Measurements from ENCODE around the gene VPS9D1.

The VPS9D1 gene

GRCh38 chr16:89720813-89721545, at the start of gene VPS9D1, which contains the start of gene ZNF276:
TSS of gene VPS9D1 (minus strand) at chr16:89720898. CDS start at chr16:89720861, 37 bp downstream.
TSS of gene ZNF276 (plus strand) at chr16:89721537. CDS start at chr16:89721641, 104 bp downstream.
- in situ Hi-C loops (cut with MboI; ENCODE audit: low sequenced_read_pairs), result no loop called here

GRCh38 chr16:89770367-89770766, 49.7 kb upstream of the VPS9D1 start:
- in situ Hi-C loops (cut with MboI; ENCODE audit: low sequenced_read_pairs), result no loop called here

GRCh38 chr16:89765292-89765830, 44.7 kb upstream of the VPS9D1 start:
- in situ Hi-C loops (cut with MboI; ENCODE audit: low sequenced_read_pairs), result no loop called here

GRCh38 chr16:89764711-89765201, 44.1 kb upstream of the VPS9D1 start:
- in situ Hi-C loops (cut with MboI; ENCODE audit: low sequenced_read_pairs), result no loop called here

GRCh38 chr16:89761304-89761922, 40.7 kb upstream of the VPS9D1 start:
- in situ Hi-C loops (cut with MboI; ENCODE audit: low sequenced_read_pairs), result no loop called here

GRCh38 chr16:89759746-89760340, 39.1 kb upstream of the VPS9D1 start:
- in situ Hi-C loops (cut with MboI; ENCODE audit: low sequenced_read_pairs), result no loop called here

- in situ Hi-C loops (cut with MboI; ENCODE audit: low sequenced_read_pairs), result no loop called here
Measured at GRCh38 chr16:89749637-89750036, 28.9 kb upstream of the VPS9D1 start.

GRCh38 chr16:89748921-89749320, 28.2 kb upstream of the VPS9D1 start:
- in situ Hi-C loops (cut with MboI; ENCODE audit: low sequenced_read_pairs), result no loop called here

- in situ Hi-C loops (cut with MboI; ENCODE audit: low sequenced_read_pairs), result no loop called here
Measured at GRCh38 chr16:89748076-89748475, 27.4 kb upstream of the VPS9D1 start.

GRCh38 chr16:89746043-89746442, 25.3 kb upstream of the VPS9D1 start:
- in situ Hi-C loops (cut with MboI; ENCODE audit: low sequenced_read_pairs), result no loop called here

- in situ Hi-C loops (cut with MboI; ENCODE audit: low sequenced_read_pairs), result no loop called here
Measured at GRCh38 chr16:89744813-89745212, 24.1 kb upstream of the VPS9D1 start.

GRCh38 chr16:89742948-89743347, 22.2 kb upstream of the VPS9D1 start:
- in situ Hi-C loops (cut with MboI; ENCODE audit: low sequenced_read_pairs), result no loop called here

- in situ Hi-C loops (cut with MboI; ENCODE audit: low sequenced_read_pairs), result no loop called here
Measured at GRCh38 chr16:89741342-89742014, 20.8 kb upstream of the VPS9D1 start.

GRCh38 chr16:89739383-89739782, 18.7 kb upstream of the VPS9D1 start:
- in situ Hi-C loops (cut with MboI; ENCODE audit: low sequenced_read_pairs), result no loop called here

- in situ Hi-C loops (cut with MboI; ENCODE audit: low sequenced_read_pairs), result no loop called here
Measured at GRCh38 chr16:89738538-89739317, 18.0 kb upstream of the VPS9D1 start.

GRCh38 chr16:89738072-89738377, 17.3 kb upstream of the VPS9D1 start:
- in situ Hi-C loops (cut with MboI; ENCODE audit: low sequenced_read_pairs), result no loop called here

- in situ Hi-C loops (cut with MboI; ENCODE audit: low sequenced_read_pairs), result no loop called here
Measured at GRCh38 chr16:89737341-89738071, 16.8 kb upstream of the VPS9D1 start.

- in situ Hi-C loops (cut with MboI; ENCODE audit: low sequenced_read_pairs), result no loop called here
Measured at GRCh38 chr16:89736554-89736953, 15.9 kb upstream of the VPS9D1 start.

GRCh38 chr16:89733792-89734191, 13.1 kb upstream of the VPS9D1 start:
- in situ Hi-C loops (cut with MboI; ENCODE audit: low sequenced_read_pairs), result no loop called here

GRCh38 chr16:89733322-89733721, 12.6 kb upstream of the VPS9D1 start:
- in situ Hi-C loops (cut with MboI; ENCODE audit: low sequenced_read_pairs), result no loop called here

Measured in HL-60/S4 treated with phorbol 12-myristate 13-acetate at 8.2 ng/mL for 4 days and 3 days (cell line).